Karpas-422 (cell line): ENCODE measurements around the gene NEDD9. TPM values are rescaled to one million over a fixed set of nuclear protein-coding genes. Genes with fewer than 3 reads are reported as not detected.

ENCODE experiments used
- DNase-seq: peaks from one replicate; pipeline ENCODE4 v3.0.0-alpha.2; 2015
- H2AFZ ChIP-seq: fragments of 200-600 bp; sonication (generic); 2 replicates; pipeline ENCODE4 v1.6.1; 2014; ENCODE audit warnings: antibody characterized with exemption, low read length, mixed read lengths
- H3K27ac ChIP-seq: fragments of 200-600 bp; sonication (generic); 2 replicates; pipeline ENCODE4 v1.5.1; 2014; ENCODE audit warnings: mild to moderate bottlenecking, low read length, moderate library complexity
- H3K27me3 ChIP-seq: fragments of 200-600 bp; sonication (generic); 2 replicates; pipeline ENCODE4 v1.6.1; 2014; ENCODE audit warnings: low read length, mixed read lengths
- H3K36me3 ChIP-seq: fragments of 200-600 bp; sonication (generic); 2 replicates; pipeline ENCODE4 v1.6.1; 2014; ENCODE audit warnings: low read length, mixed read lengths; ENCODE audit not compliant: insufficient read depth
- H3K4me1 ChIP-seq: fragments of 200-600 bp; sonication (generic); 2 replicates; pipeline ENCODE4 v1.6.1; 2014; ENCODE audit warnings: mild to moderate bottlenecking, low read length, mixed read lengths
- H3K4me2 ChIP-seq: fragments of 200-600 bp; sonication (generic); 2 replicates; pipeline ENCODE4 v1.6.1; 2014; ENCODE audit warnings: low read length, low read depth, mild to moderate bottlenecking; ENCODE audit not compliant: poor library complexity, severe bottlenecking
- H3K4me3 ChIP-seq: fragments of 200-600 bp; sonication (generic); 2 replicates; pipeline ENCODE4 v1.5.1; 2014; ENCODE audit warnings: mild to moderate bottlenecking, antibody characterized with exemption, low read length, mixed read lengths
- H3K79me2 ChIP-seq: fragments of 200-600 bp; sonication (generic); 2 replicates; pipeline ENCODE4 v1.6.1; 2014; ENCODE audit warnings: mild to moderate bottlenecking, low read length, mixed read lengths
- H3K9ac ChIP-seq: fragments of 200-600 bp; sonication (generic); 2 replicates; pipeline ENCODE4 v1.6.0; 2014; ENCODE audit warnings: low read length
- H3K9me2 ChIP-seq: fragments of 200-600 bp; sonication (generic), shearing (Covaris generic); replicated peaks from 2 replicates; pipeline ENCODE4 v1.6.0; 2014; ENCODE audit warnings: mild to moderate bottlenecking, low read length, moderate library complexity; ENCODE audit not compliant: insufficient read depth
- H3K9me3 ChIP-seq: fragments of 300-700, 200-600 bp; sonication (generic); 2 replicates; pipeline ENCODE4 v1.6.1; 2014; ENCODE audit warnings: low read length, mixed read lengths
- H4K20me1 ChIP-seq: fragments of 200-600 bp; sonication (generic); 2 replicates; pipeline ENCODE4 v1.6.1; 2014; ENCODE audit warnings: mild to moderate bottlenecking, antibody characterized with exemption, low read length, low read depth; ENCODE audit not compliant: insufficient read depth
- total RNA-seq: library from RNA; depleted of rRNA; stranded (reverse); fragments of >200 nt; shearing (Covaris generic); gene quantifications from 2 replicates; pipeline ENCODE4 v1.2.3, GENCODE V29; 2014; ENCODE audit warnings: low replicate concordance

The NEDD9 gene
- total RNA-seq, 1 experiment from 2014 or later = 3.8 TPM

DNA sequence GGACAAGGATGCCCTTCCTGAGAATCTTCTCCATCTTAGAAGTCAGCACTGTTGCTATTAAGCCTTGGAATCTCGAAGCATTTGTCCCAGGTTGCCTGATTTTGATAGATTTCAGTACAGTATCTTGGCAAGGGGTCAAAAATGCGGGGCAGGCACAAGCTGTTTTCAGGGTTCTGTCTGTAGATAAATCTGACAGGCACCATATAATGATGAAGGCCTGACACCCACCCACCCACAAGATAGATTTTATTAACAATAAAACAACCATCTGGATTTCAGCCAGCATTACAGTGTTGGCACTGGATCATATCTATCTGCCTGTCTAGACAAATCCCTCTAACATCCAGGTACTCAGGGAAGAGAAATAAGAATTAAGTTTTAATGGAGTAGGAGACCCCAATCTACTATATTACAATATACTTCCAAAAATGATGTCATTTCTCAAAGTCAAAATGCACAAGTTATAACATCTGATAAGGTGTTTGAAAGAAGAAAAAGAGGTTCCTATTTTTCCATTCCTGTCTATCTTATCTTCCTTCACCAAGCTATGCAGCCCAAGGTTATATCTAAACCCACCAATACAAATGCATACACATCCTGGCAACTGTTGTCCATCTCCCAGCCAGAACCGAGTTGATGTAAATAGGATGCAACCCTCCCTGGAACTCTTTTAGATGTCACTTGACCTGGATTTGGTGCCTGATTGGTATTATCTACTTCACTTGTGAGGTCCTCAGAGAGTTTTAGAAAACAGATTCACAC lies 10.7 kb downstream of the NEDD9 start:
- Histone ChIP-seq H3K79me2 (no peaks in the 10 kb centered on the region), H3K36me3 (no peaks in the 10 kb centered on the region), H3K27ac (no peak overlapping the region), H2AFZ (no peak overlapping the region), H3K4me3 (no peak overlapping the region), H3K4me1 (no peaks in the 10 kb centered on the region), H3K4me2 (no peak overlapping the region), H3K9me2 (no peaks in the 10 kb centered on the region), H3K27me3 (no peaks in the 10 kb centered on the region), H3K9ac (no peak overlapping the region), H4K20me1 (no peaks in the 10 kb centered on the region), H3K9me3 (no peaks in the 10 kb centered on the region)
- no peak for DNase-seq

DNA sequence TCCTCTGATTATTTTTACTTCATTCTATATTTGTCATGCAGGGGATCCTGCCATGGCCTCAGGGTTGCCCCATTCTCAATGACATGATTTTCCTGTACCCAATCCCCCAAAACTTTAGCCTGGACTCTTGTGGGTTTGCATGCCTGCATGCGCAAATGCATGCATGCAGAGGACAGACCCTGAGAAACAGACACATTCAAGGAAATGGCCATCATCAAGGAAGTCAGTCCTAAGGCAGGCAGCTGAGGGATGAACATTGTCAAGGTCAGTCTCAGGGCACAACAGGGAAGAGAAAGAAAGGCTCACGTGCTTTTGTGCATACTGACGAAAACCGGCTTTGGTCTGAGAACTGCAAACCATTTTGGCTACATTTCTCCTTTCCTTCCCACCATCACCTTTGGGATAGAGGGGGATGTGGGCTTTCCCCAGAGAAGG lies 13.1 kb downstream of the NEDD9 start:
- Histone ChIP-seq H3K27me3 (no peaks in the 10 kb centered on the region), H3K9me3 (no peaks in the 10 kb centered on the region), H3K27ac (no peak overlapping the region), H3K4me2 (no peak overlapping the region), H2AFZ (no peak overlapping the region), H3K4me3 (no peak overlapping the region), H3K9me2 (no peaks in the 10 kb centered on the region), H3K36me3 (no peaks in the 10 kb centered on the region), H4K20me1 (no peaks in the 10 kb centered on the region), H3K4me1 (no peaks in the 10 kb centered on the region), H3K79me2 (no peaks in the 10 kb centered on the region), H3K9ac (no peak overlapping the region)
- no peak for DNase-seq

DNA sequence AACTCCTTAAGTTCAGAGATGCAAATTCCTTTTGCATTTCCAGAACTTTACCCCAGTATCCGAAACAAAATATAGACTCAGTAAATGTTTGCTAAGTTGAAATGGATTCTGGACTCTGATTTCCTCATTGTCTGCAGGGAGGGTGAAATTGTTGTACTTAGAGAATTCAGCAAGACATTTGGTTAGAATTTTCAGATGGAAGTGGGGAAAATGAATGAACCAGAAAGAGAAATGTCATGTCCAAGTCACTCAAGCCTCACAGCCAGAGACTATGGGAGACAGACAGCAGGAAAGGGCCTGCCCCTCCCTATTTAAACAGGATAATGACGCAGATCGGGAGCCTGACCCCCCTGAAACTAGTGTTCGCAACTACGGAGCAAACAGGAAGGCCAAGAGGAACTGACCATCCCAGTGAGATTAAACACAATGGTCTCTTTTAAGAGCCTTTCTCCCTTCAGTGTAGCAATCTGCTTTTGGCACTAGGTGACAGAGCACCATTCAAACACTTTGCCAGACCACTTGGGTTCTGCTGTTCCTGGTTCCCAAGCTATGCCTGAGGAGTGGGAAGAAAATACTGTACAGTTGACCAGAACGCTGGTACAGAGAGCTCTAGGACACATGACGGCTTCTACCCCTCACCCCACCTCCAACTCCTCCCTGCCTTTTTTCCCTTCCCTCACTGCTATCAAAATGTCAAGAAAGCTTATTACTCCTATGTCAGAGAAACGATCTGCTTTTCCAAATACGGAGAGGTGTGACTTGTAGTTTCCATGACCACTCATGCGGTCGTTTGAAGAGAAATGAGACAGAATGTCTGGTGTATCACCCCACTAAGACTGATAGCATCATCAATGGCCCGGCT lies 13.7 kb downstream of the NEDD9 start:
- DNase-seq = no peak
- Histone ChIP-seq H3K9me3 (no peaks in the 10 kb centered on the region), H3K4me3 (no peak overlapping the region), H3K9me2 (no peaks in the 10 kb centered on the region), H4K20me1 (no peaks in the 10 kb centered on the region), H2AFZ (no peak overlapping the region), H3K27me3 (no peaks in the 10 kb centered on the region), H3K36me3 (no peaks in the 10 kb centered on the region), H3K4me2 (no peak overlapping the region), H3K9ac (no peak overlapping the region), H3K4me1 (no peaks in the 10 kb centered on the region), H3K79me2 (no peaks in the 10 kb centered on the region), H3K27ac (no peak overlapping the region)

DNA sequence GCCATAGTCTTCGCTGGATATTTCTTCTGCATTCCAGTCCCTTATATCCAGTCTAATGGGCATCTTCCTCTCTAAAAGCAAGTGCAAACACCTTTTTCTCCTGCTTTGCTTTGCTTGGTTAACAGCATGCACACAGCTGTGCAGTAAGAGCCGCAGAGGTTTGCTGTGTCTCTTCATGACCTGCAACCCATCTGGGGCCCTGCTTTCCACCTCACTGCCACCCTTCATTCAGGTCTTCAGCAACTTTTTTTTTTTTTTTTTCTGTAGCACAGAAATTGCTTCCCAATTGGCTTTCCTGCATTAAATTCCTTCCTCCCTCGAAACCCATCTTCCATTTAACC lies 14.4 kb downstream of the NEDD9 start:
- no peak overlapping the region for H3K4me3 ChIP-seq
- no peak overlapping the region for H3K9ac ChIP-seq
- no peaks in the 10 kb centered on the region for H3K79me2 ChIP-seq
- no peaks in the 10 kb centered on the region for H3K4me1 ChIP-seq
- no peaks in the 10 kb centered on the region for H3K36me3 ChIP-seq
- no peak overlapping the region for H2AFZ ChIP-seq
- H3K9me2 ChIP-seq = no peaks in the 10 kb centered on the region
- no peak for DNase-seq
- H3K27me3 ChIP-seq = no peaks in the 10 kb centered on the region
- no peaks in the 10 kb centered on the region for H4K20me1 ChIP-seq
- no peak overlapping the region for H3K4me2 ChIP-seq
- H3K27ac ChIP-seq = no peak overlapping the region
- H3K9me3 ChIP-seq = no peaks in the 10 kb centered on the region

DNA sequence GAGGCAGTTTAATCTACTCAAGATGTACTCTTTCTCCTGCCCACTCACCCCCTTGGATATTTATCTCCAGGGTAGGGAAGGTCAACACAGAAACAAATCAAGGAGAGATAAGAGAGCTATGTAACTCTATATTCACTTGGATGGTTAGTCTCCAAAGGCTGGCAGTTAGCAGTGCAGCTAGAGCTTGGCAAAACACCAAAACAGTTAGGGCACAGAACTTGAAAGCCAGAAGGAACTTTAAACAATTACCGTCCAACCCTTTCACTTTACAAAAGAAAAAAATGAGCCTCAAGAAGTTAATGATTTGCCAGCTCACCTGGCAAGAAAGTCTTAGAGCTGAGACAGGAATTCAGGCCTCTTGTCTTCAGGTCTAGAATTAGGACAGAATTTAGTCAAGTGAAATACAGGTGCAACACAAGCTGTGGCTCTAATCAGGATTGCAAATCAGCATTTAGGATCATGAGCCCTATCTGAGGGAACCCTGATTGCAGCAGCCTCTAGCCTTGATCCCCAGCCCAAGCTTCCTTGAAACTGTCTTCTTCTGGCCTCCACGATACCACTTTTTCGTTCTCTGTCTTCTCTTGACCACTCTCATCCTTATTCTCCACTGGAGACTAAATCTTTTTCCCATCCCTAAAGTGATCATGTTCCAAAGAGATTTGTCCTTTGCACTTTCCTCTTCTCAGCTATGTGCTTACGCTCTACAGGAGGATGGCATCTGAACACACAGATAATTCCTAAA lies 14.9 kb downstream of the NEDD9 start:
- DNase-seq = no peak
- Histone ChIP-seq H3K79me2 (no peaks in the 10 kb centered on the region), H3K27ac (no peak overlapping the region), H3K4me2 (no peak overlapping the region), H3K27me3 (no peaks in the 10 kb centered on the region), H3K4me1 (no peaks in the 10 kb centered on the region), H3K9me3 (no peaks in the 10 kb centered on the region), H2AFZ (no peak overlapping the region), H3K4me3 (no peak overlapping the region), H4K20me1 (no peaks in the 10 kb centered on the region), H3K9me2 (no peaks in the 10 kb centered on the region), H3K36me3 (no peaks in the 10 kb centered on the region), H3K9ac (no peak overlapping the region)

DNA sequence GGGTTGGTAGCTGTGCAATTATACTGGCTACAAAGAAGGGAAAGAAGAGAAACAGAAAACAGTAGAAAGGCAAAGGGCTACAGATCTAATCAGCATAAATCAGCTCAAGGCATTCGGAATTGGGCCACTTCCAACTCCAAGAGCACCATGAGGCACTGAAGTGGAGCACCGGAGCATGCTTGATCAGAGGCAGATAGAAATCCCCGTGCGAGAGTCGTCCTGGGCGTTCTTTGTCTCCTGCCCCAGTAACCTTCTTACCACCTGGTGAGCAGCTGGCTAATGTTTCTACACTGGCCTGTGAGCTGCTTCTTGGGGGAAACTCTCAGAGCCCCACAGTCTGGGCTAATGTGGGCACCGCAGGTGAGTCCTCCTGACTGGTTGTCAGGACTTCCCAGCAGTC lies 16.7 kb downstream of the NEDD9 start:
- Histone ChIP-seq H3K9ac (no peak overlapping the region), H3K9me3 (no peaks in the 10 kb centered on the region), H3K4me3 (no peak overlapping the region), H3K27me3 (no peaks in the 10 kb centered on the region), H3K27ac (no peak overlapping the region), H3K4me2 (no peak overlapping the region), H2AFZ (no peak overlapping the region), H3K36me3 (no peaks in the 10 kb centered on the region), H4K20me1 (no peaks in the 10 kb centered on the region), H3K4me1 (no peaks in the 10 kb centered on the region), H3K79me2 (no peaks in the 10 kb centered on the region), H3K9me2 (no peaks in the 10 kb centered on the region)
- DNase-seq = no peak

DNA sequence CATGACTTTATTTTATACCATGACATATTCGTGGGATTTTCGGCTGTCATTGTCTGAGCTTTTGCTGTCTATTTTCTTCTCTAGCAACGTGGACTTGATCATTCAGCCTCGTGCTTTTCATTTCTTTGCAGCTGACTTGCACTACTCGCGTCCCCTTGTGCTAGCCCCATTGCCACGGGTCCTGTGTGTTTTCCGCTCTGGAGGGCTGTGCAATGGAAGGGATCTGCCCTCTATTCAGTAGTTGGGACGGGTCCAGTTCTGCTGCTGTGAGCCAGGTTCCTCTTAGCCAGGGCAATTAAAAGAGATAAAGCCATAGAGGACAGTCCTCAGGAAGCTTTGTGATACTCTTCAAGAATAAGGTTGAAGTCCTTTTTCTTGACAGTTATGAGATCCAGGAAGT lies 17.6 kb downstream of the NEDD9 start:
- DNase-seq = no peak
- H3K79me2 ChIP-seq = no peaks in the 10 kb centered on the region
- no peak overlapping the region for H3K4me3 ChIP-seq
- H4K20me1 ChIP-seq = no peaks in the 10 kb centered on the region
- no peaks in the 10 kb centered on the region for H3K36me3 ChIP-seq
- H3K9me2 ChIP-seq = no peaks in the 10 kb centered on the region
- no peak overlapping the region for H3K27ac ChIP-seq
- H3K9me3 ChIP-seq = no peaks in the 10 kb centered on the region
- H3K4me1 ChIP-seq = no peaks in the 10 kb centered on the region
- no peak overlapping the region for H2AFZ ChIP-seq
- H3K27me3 ChIP-seq = no peaks in the 10 kb centered on the region
- H3K4me2 ChIP-seq = no peak overlapping the region
- H3K9ac ChIP-seq = no peak overlapping the region
